Retina (tissue), 1 donor: Measurements from ENCODE around the gene GCHFR.
A peak's percentile ranks its signal among the peaks of the same experiment; 100 is the strongest.

Source experiments
- DNase-seq: peaks from one replicate; pipeline ENCODE4 v3.0.0-alpha.2; 2016

Gene GCHFR

GRCh38 chr15:40763801-40764628 lies at the start of gene GCHFR:
TSS of gene GCHFR (plus strand) at chr15:40764068. CDS start at chr15:40764181, 113 bp downstream.
- peak; percentile 91 for DNase-seq

- DNase-seq: no peak
Measured at GRCh38 chr15:40714144-40714543, 49.7 kb upstream of the GCHFR start.

- DNase-seq: no peak
Measured at GRCh38 chr15:40716165-40716564, 47.7 kb upstream of the GCHFR start.

- no peak for DNase-seq
Measured at GRCh38 chr15:40721701-40722100, 42.2 kb upstream of the GCHFR start.

- no peak for DNase-seq
Measured at GRCh38 chr15:40722354-40722753, 41.5 kb upstream of the GCHFR start.

GRCh38 chr15:40722934-40723333 lies 40.9 kb upstream of the GCHFR start:
- no peak for DNase-seq

- DNase-seq: no peak
Measured at GRCh38 chr15:40723919-40724318, 39.9 kb upstream of the GCHFR start.

- DNase-seq: no peak
Measured at GRCh38 chr15:40731034-40731433, 32.8 kb upstream of the GCHFR start.

GRCh38 chr15:40736575-40736974 lies 27.3 kb upstream of the GCHFR start:
- no peak for DNase-seq

- DNase-seq: no peak
Measured at GRCh38 chr15:40737048-40737447, 26.8 kb upstream of the GCHFR start.

GRCh38 chr15:40739047-40739446 lies 24.8 kb upstream of the GCHFR start:
- DNase-seq: no peak

- DNase-seq: no peak
Measured at GRCh38 chr15:40739854-40740253, 24.0 kb upstream of the GCHFR start.

- no peak for DNase-seq
Measured at GRCh38 chr15:40743485-40743901, 20.4 kb upstream of the GCHFR start.

- no peak for DNase-seq
Measured at GRCh38 chr15:40743921-40744814, 19.7 kb upstream of the GCHFR start.

- DNase-seq: peak; percentile 17
Measured at GRCh38 chr15:40744815-40745152, 19.1 kb upstream of the GCHFR start.

GRCh38 chr15:40746916-40747418 lies 16.9 kb upstream of the GCHFR start:
- no peak for DNase-seq

- no peak for DNase-seq
Measured at GRCh38 chr15:40747685-40748631, 15.9 kb upstream of the GCHFR start.

- DNase-seq: no peak
Measured at GRCh38 chr15:40749151-40749630, 14.7 kb upstream of the GCHFR start.

GRCh38 chr15:40750885-40751284 lies 13.0 kb upstream of the GCHFR start:
- DNase-seq: no peak

GRCh38 chr15:40751745-40752144 lies 12.1 kb upstream of the GCHFR start:
- DNase-seq: no peak

- no peak for DNase-seq
Measured at GRCh38 chr15:40754574-40754882, 9.3 kb upstream of the GCHFR start.
